Measurements from ENCODE around the gene SLC16A12. TPM values are rescaled to one million over a fixed set of nuclear protein-coding genes. Genes with fewer than 3 reads are reported as not detected.
A peak's percentile ranks its signal among the peaks of the same experiment; 100 is the strongest.

Gene SLC16A12
- total RNA-seq, 3 donors from 2014 or later (not counting 1 experiment from before 2014, with no cell fraction given), result not detected

DNA sequence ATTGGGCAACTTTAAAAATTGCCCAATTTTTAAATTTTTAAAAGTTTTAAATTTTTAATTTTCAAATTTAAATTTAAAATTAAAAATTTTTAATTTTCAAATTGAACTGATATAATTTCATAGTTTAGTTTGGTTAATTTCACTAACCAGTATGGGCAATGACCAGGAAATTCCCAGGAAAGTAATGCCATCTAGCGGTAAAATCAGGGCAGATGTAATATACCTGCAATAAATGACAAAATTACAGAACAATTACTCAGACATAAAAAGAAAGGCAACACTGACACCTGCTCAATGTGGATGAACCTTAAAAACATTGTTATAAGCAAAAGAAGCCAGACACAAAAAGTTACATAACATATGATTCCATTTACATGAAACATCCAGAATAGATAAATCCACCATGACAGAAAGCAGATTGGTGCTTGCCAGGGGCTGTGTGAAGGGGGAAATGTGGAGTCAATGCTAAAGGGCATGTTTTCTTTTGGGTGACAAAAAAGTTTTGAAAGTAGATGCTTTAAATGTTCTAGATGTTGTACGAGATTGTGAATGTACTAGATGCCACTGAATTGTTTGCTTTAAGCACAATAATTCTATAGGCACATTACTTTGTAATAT is 28.6 kb upstream of the SLC16A12 start:
- no peak overlapping the region for H3K27ac ChIP-seq (ENCODE audit: low read length)
- H3K4me3 ChIP-seq (ENCODE audit: low read length), result no peak overlapping the region
- H3K9me3 ChIP-seq (ENCODE audit: control insufficient read depth, insufficient read depth, low read length), result no peaks in the 10 kb centered on the region
- Mint-ChIP-seq H3K36me3 (no peaks in the 10 kb centered on the region), H3K9me3 (no peaks in the 10 kb centered on the region), H3K4me1 (no peaks in the 10 kb centered on the region), H3K27ac (no peak overlapping the region), H3K4me3 (no peak overlapping the region), H3K27me3 (ENCODE audit: low read depth in 2 of 2) (peaks cover 7 to 46% of the 10 kb centered on the region in 2 donors)
- TF ChIP-seq, protein P1, sequence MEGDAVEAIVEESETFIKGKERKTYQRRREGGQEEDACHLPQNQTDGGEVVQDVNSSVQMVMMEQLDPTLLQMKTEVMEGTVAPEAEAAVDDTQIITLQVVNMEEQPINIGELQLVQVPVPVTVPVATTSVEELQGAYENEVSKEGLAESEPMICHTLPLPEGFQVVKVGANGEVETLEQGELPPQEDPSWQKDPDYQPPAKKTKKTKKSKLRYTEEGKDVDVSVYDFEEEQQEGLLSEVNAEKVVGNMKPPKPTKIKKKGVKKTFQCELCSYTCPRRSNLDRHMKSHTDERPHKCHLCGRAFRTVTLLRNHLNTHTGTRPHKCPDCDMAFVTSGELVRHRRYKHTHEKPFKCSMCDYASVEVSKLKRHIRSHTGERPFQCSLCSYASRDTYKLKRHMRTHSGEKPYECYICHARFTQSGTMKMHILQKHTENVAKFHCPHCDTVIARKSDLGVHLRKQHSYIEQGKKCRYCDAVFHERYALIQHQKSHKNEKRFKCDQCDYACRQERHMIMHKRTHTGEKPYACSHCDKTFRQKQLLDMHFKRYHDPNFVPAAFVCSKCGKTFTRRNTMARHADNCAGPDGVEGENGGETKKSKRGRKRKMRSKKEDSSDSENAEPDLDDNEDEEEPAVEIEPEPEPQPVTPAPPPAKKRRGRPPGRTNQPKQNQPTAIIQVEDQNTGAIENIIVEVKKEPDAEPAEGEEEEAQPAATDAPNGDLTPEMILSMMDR (IDR thresholded peaks at IDR 0.05), result peak; percentile 75
- no peaks in the 10 kb centered on the region for H3K27me3 ChIP-seq (ENCODE audit: control insufficient read depth, insufficient read depth, low read length)
- peak in 1 of 2 donors; percentile 74 for DNase-seq
- intact Hi-C loops (cut with micrococcal nuclease), result loop anchor here (1.0 to 5.0 kb wide), 3 partner anchors 137 to 347 kb away; no protein-coding TSS in a partner anchor
- ATAC-seq, result peak; percentile 53 to 75 (median 59)
- WGBS (ENCODE audit: insufficient coverage), result 0% methylated on average over 1 of the region's 2 CpGs
- H3K4me1 ChIP-seq (ENCODE audit: control insufficient read depth, insufficient read depth, low read length), result no peaks in the 10 kb centered on the region
- H3K36me3 ChIP-seq (ENCODE audit: control insufficient read depth, insufficient read depth, low read length), result no peaks in the 10 kb centered on the region

DNA sequence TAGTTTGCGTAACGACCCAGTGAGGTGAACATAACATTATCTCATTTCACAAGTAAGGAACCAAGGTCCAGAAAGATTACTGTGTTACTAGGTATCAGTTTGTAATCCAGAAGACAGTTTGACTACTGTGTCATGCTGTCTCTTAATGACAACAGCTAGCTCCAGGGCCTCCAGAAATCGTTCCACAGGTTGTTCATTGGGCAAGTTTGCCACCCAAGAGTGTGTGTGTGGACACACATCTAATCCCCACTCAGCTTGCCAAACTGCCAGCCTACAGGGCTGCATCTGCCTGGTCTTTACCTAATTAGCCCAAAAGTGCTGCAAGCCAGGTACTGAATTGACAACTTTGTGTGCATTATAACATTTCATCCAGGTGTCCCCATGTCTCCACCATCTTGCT is 27.9 kb upstream of the SLC16A12 start:
- Histone ChIP-seq H3K27me3 (ENCODE audit: control insufficient read depth, insufficient read depth, low read length) (no peaks in the 10 kb centered on the region), H3K36me3 (ENCODE audit: control insufficient read depth, insufficient read depth, low read length) (no peaks in the 10 kb centered on the region), H3K4me3 (ENCODE audit: low read length) (no peak overlapping the region), H3K9me3 (ENCODE audit: control insufficient read depth, insufficient read depth, low read length) (no peaks in the 10 kb centered on the region), H3K27ac (ENCODE audit: low read length) (no peak overlapping the region), H3K4me1 (ENCODE audit: control insufficient read depth, insufficient read depth, low read length) (no peaks in the 10 kb centered on the region)
- Mint-ChIP-seq H3K36me3 (no peaks in the 10 kb centered on the region), H3K4me3 (no peak overlapping the region), H3K9me3 (no peaks in the 10 kb centered on the region), H3K4me1 (no peaks in the 10 kb centered on the region), H3K27ac (no peak overlapping the region), H3K27me3 (ENCODE audit: low read depth in 2 of 2) (peaks cover 7 to 46% of the 10 kb centered on the region in 2 donors)
- DNase-seq (no peak), ATAC-seq (no peak)
- WGBS (ENCODE audit: insufficient coverage), result 92% methylated on average over 3 of the region's 3 CpGs
- intact Hi-C loops (cut with micrococcal nuclease), result loop anchor here (5.0 kb wide), 1 partner anchor 136 kb away; no protein-coding TSS in a partner anchor
- TF ChIP-seq, protein P1 (IDR thresholded peaks at IDR 0.05), result no peak

DNA sequence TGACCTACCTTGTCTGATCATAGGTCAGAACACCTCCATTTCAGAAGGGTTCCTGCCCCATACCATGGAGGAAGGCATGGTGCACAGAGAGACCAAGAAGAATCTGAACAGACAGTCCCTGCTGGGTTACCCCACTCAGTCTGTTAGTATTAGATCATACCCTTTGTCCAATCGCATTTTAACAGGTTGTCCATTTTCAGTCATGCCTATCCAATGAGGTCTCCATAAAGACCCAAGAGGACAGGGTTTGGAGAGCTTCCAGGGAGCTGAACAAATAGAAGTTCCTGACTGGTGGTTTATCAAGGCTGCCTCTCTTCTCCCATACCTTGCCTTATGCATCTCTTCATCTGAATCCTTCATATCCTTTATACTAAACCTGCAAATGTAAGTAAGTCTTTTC is 21.2 kb upstream of the SLC16A12 start:
- ATAC-seq (no peak), DNase-seq (no peak)
- no peaks in the 10 kb centered on the region for H3K9me3 Mint-ChIP-seq
- Histone ChIP-seq H3K9me3 (ENCODE audit: control insufficient read depth, insufficient read depth, low read length) (no peaks in the 10 kb centered on the region), H3K27ac (ENCODE audit: low read length) (no peak overlapping the region), H3K27me3 (ENCODE audit: control insufficient read depth, insufficient read depth, low read length) (no peaks in the 10 kb centered on the region), H3K4me3 (ENCODE audit: low read length) (no peak overlapping the region), H3K36me3 (ENCODE audit: control insufficient read depth, insufficient read depth, low read length) (no peaks in the 10 kb centered on the region), H3K4me1 (ENCODE audit: control insufficient read depth, insufficient read depth, low read length) (no peaks in the 10 kb centered on the region)
- peaks cover 8 to 19% of the 10 kb centered on the region in 2 donors for H3K27me3 Mint-ChIP-seq (ENCODE audit: low read depth in 2 of 2)
- intact Hi-C loops (cut with micrococcal nuclease), result no loop called here
- no peak overlapping the region for H3K4me3 Mint-ChIP-seq
- TF ChIP-seq, protein P1 (IDR thresholded peaks at IDR 0.05), result no peak
- H3K4me1 Mint-ChIP-seq, result no peaks in the 10 kb centered on the region
- H3K36me3 Mint-ChIP-seq, result no peaks in the 10 kb centered on the region
- 79% methylated on average over 1 of the region's 1 CpG for WGBS (ENCODE audit: insufficient coverage)
- no peak overlapping the region for H3K27ac Mint-ChIP-seq
